ENCODE data around the gene CYBA. TPM values are rescaled to one million over a fixed set of nuclear protein-coding genes. Genes with fewer than 3 reads are reported as not detected.

CYBA gene
- total and polyA plus RNA-seq, 2 donors (not counting 1 experiment from before 2014, with no cell fraction given), result 701 to 1,336 TPM

DNA sequence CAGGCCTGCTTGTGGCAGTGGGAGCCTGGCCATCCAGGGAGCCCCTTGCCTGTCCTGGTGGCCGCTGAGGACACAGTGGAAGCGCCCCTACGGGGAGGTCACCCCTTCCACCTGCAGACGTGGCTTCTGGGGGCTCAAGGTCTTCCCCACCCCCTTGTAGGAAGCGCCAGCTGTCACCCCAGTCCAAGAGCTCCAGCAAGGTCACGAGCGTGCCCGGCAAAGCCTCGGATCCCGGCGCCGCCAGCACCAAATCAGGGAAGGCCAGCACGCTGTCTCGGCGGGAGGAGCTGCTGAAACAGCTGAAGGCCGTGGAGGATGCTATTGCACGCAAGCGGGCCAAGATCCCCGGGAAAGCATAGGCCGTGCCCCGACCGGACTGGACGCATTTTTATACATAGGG is 19.9 kb downstream of the CYBA start:
- CTCF ChIA-PET, result no interaction called here
- POLR2A ChIA-PET, result no interaction called here
- DNase-seq, result no peak
- TF ChIP-seq, protein P1, sequence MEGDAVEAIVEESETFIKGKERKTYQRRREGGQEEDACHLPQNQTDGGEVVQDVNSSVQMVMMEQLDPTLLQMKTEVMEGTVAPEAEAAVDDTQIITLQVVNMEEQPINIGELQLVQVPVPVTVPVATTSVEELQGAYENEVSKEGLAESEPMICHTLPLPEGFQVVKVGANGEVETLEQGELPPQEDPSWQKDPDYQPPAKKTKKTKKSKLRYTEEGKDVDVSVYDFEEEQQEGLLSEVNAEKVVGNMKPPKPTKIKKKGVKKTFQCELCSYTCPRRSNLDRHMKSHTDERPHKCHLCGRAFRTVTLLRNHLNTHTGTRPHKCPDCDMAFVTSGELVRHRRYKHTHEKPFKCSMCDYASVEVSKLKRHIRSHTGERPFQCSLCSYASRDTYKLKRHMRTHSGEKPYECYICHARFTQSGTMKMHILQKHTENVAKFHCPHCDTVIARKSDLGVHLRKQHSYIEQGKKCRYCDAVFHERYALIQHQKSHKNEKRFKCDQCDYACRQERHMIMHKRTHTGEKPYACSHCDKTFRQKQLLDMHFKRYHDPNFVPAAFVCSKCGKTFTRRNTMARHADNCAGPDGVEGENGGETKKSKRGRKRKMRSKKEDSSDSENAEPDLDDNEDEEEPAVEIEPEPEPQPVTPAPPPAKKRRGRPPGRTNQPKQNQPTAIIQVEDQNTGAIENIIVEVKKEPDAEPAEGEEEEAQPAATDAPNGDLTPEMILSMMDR (IDR thresholded peaks at IDR 0.05), result no peak
- no peak for TF ChIP-seq EZH2 (IDR thresholded peaks at IDR 0.05; ENCODE audit: borderline replicate concordance, insufficient read depth, low read depth, low read length, poor library complexity, severe bottlenecking)
- Mint-ChIP-seq H3K27ac (no peak overlapping the region), H3K9me3 (ENCODE audit: insufficient read depth) (no peaks in the 10 kb centered on the region), H3K4me3 (no peak overlapping the region), H3K27me3 (no peaks in the 10 kb centered on the region), H3K4me1 (peaks cover 23% of the 10 kb centered on the region)
- Histone ChIP-seq H3K27me3 (replicated peaks in 1 of 4; ENCODE audit: control extremely low read depth in 1 of 4, control insufficient read depth in 3 of 4, insufficient read depth in 4 of 4, low read length in 3 of 4) (no peaks in the 10 kb centered on the region), H3K9ac (ENCODE audit: low read length) (no peak overlapping the region), H3K4me1 (ENCODE audit: control insufficient read depth in 2 of 2, insufficient read depth in 2 of 2, low read length in 2 of 2) (peaks cover 20 to 31% of the 10 kb centered on the region in 2 donors), H3K9me3 (ENCODE audit: control extremely low read depth in 1 of 3, control insufficient read depth in 2 of 3, insufficient read depth in 1 of 3, low read length in 2 of 3) (no peaks in the 10 kb centered on the region), H3K4me3 (ENCODE audit: control extremely low read depth in 1 of 5, extremely low read depth in 1 of 5, insufficient read depth in 1 of 5, low read depth in 2 of 5, low read length in 4 of 5) (no peak overlapping the region), H3K4me2 (replicated peaks; ENCODE audit: low read depth, low read length, poor library complexity, severe bottlenecking) (no peak overlapping the region), H3K27ac (ENCODE audit: low read length in 2 of 2) (no peak overlapping the region), H3K36me3 (replicated peaks in 1 of 2; ENCODE audit: control extremely low read depth in 1 of 2, control insufficient read depth in 1 of 2, extremely low read depth in 1 of 2, insufficient read depth in 2 of 2, low read length in 1 of 2) (peaks cover 0 to 54% of the 10 kb centered on the region in 2 experiments), H4K20me1 (ENCODE audit: control insufficient read depth, insufficient read depth, low read length, poor library complexity, severe bottlenecking) (peaks cover 12% of the 10 kb centered on the region), H2AFZ (ENCODE audit: insufficient read depth, low read depth, low read length, poor library complexity, severe bottlenecking) (no peak overlapping the region), H3K79me2 (ENCODE audit: control insufficient read depth, insufficient read depth, low read length) (no peaks in the 10 kb centered on the region)
- ATAC-seq (ENCODE audit: low read depth), result no peak
- intact Hi-C loops (cut with micrococcal nuclease), result loop anchor here (5.0 to 10.0 kb wide), 2 partner anchors 154 to 179 kb away; partner anchors contain the start of genes PIEZO1 and ZFPM1
- WGBS (ENCODE audit: insufficient coverage), result 97% methylated on average over 23 of the region's 23 CpGs

DNA sequence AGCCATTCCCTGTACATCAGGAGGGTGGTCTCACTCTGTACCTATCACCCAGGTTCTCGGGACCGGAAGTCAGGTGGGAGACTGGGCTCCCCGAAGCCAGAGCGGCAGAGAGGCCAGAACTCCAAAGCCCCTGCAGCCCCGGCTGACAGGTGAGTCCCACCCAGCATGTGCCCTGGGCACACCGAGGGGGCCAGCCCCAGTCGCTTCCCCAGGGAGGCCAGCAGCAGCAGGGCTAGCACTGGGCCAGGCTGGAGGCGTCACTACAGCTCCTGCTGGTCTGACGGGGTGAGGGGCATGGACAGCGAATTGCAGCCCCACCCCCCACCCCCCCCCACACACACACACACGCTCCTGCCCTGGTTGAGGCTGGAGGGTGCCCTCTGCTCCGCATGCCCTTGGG is 20.4 kb downstream of the CYBA start:
- no peak overlapping the region for H3K4me3 Mint-ChIP-seq
- ChIA-PET CTCF (no interaction called here), POLR2A (no interaction called here)
- H3K4me1 Mint-ChIP-seq, result peaks cover 21% of the 10 kb centered on the region
- H3K9me3 Mint-ChIP-seq (ENCODE audit: insufficient read depth), result no peaks in the 10 kb centered on the region
- Histone ChIP-seq H3K27me3 (replicated peaks in 1 of 4; ENCODE audit: control extremely low read depth in 1 of 4, control insufficient read depth in 3 of 4, insufficient read depth in 4 of 4, low read length in 3 of 4) (no peaks in the 10 kb centered on the region), H3K4me2 (replicated peaks; ENCODE audit: low read depth, low read length, poor library complexity, severe bottlenecking) (no peak overlapping the region), H3K4me3 (ENCODE audit: control extremely low read depth in 1 of 5, extremely low read depth in 1 of 5, insufficient read depth in 1 of 5, low read depth in 2 of 5, low read length in 4 of 5) (no peak overlapping the region), H3K79me2 (ENCODE audit: control insufficient read depth, insufficient read depth, low read length) (no peaks in the 10 kb centered on the region), H4K20me1 (ENCODE audit: control insufficient read depth, insufficient read depth, low read length, poor library complexity, severe bottlenecking) (peaks cover 6% of the 10 kb centered on the region), H3K4me1 (ENCODE audit: control insufficient read depth in 2 of 2, insufficient read depth in 2 of 2, low read length in 2 of 2) (peaks cover 15 to 26% of the 10 kb centered on the region in 2 donors), H3K27ac (ENCODE audit: low read length in 2 of 2) (no peak overlapping the region), H3K9me3 (ENCODE audit: control extremely low read depth in 1 of 3, control insufficient read depth in 2 of 3, insufficient read depth in 1 of 3, low read length in 2 of 3) (no peaks in the 10 kb centered on the region), H3K36me3 (replicated peaks in 1 of 2; ENCODE audit: control extremely low read depth in 1 of 2, control insufficient read depth in 1 of 2, extremely low read depth in 1 of 2, insufficient read depth in 2 of 2, low read length in 1 of 2) (peaks cover 0 to 56% of the 10 kb centered on the region in 2 experiments), H3K9ac (ENCODE audit: low read length) (no peak overlapping the region), H2AFZ (ENCODE audit: insufficient read depth, low read depth, low read length, poor library complexity, severe bottlenecking) (no peak overlapping the region)
- intact Hi-C loops (cut with micrococcal nuclease), result loop anchor here (5.0 to 10.0 kb wide), 2 partner anchors 154 to 178 kb away; partner anchors contain the start of genes PIEZO1 and ZFPM1
- H3K27me3 Mint-ChIP-seq, result no peaks in the 10 kb centered on the region
- WGBS (ENCODE audit: insufficient coverage), result 99% methylated on average over 8 of the region's 12 CpGs
- no peak overlapping the region for H3K27ac Mint-ChIP-seq
- TF ChIP-seq, protein P1 (IDR thresholded peaks at IDR 0.05), result no peak
- no peak for TF ChIP-seq EZH2 (IDR thresholded peaks at IDR 0.05; ENCODE audit: borderline replicate concordance, insufficient read depth, low read depth, low read length, poor library complexity, severe bottlenecking)
- ATAC-seq (ENCODE audit: low read depth) (no peak), DNase-seq (no peak)
